Cardiac muscle cell (in vitro differentiated cells and primary cell): ENCODE measurements around the gene ADRA2C. TPM values are rescaled to one million over a fixed set of nuclear protein-coding genes. Genes with fewer than 3 reads are reported as not detected.

Source experiments
- DNase-seq, 2 donors: peaks; one replicate each; pipeline versions ENCODE4 v3.0.0 to v3.0.0-alpha.2; 2010 to 2017; ENCODE audit warnings: low read depth in 1 of 2, low spot score in 1 of 2
- H3K27ac ChIP-seq: fragments of 200-600 bp; sonication (generic); 2 replicates; pipeline ENCODE4 v1.5.1; 2016
- H3K27me3 ChIP-seq: fragments of 200-600 bp; sonication (generic); 2 replicates; pipeline ENCODE4 v1.6.0; 2016; ENCODE audit warnings: control low read depth
- H3K36me3 ChIP-seq: fragments of 200-600 bp; sonication (generic); 2 replicates; pipeline ENCODE4 v1.5.1; 2016; ENCODE audit warnings: control low read depth
- H3K4me1 ChIP-seq: fragments of 200-600 bp; sonication (generic); 2 replicates; pipeline ENCODE4 v1.8.1; 2017; ENCODE audit warnings: low read depth, mild to moderate bottlenecking, mixed run types
- H3K4me3 ChIP-seq: fragments of 200-600 bp; sonication (generic); 2 replicates; pipeline ENCODE4 v1.5.1; 2016; ENCODE audit warnings: mild to moderate bottlenecking
- H3K9me3 ChIP-seq: fragments of 200-600 bp; sonication (generic); 2 replicates; pipeline ENCODE4 v1.5.1; 2017; ENCODE audit warnings: low read depth, mild to moderate bottlenecking, control low read depth
- polyA plus RNA-seq: library from polyadenylated mRNA; unstranded; fragments of >200 nt; fragmentation: Nextera tagmentation; extraction: Ambion mirVana; gene quantifications from 2 replicates; pipeline ENCODE4 v1.2.1, GENCODE V29; 2016
- total RNA-seq: library from RNA; depleted of rRNA; stranded (reverse); fragments of >200 nt; gene quantifications from 2 replicates; pipeline ENCODE4 v1.2.3, GENCODE V29; 2016
- TF ChIP-seq, protein P1 (sequence below): IDR thresholded peaks from 2 replicates; pipeline ENCODE4 v1.5.1; 2012; ENCODE audit warnings: low read depth, mild to moderate bottlenecking, low read length

ADRA2C gene
- 8.5 and 11.4 TPM in 2 replicates for total RNA-seq
- 6.5 and 8.6 TPM in 2 replicates for polyA plus RNA-seq

DNA sequence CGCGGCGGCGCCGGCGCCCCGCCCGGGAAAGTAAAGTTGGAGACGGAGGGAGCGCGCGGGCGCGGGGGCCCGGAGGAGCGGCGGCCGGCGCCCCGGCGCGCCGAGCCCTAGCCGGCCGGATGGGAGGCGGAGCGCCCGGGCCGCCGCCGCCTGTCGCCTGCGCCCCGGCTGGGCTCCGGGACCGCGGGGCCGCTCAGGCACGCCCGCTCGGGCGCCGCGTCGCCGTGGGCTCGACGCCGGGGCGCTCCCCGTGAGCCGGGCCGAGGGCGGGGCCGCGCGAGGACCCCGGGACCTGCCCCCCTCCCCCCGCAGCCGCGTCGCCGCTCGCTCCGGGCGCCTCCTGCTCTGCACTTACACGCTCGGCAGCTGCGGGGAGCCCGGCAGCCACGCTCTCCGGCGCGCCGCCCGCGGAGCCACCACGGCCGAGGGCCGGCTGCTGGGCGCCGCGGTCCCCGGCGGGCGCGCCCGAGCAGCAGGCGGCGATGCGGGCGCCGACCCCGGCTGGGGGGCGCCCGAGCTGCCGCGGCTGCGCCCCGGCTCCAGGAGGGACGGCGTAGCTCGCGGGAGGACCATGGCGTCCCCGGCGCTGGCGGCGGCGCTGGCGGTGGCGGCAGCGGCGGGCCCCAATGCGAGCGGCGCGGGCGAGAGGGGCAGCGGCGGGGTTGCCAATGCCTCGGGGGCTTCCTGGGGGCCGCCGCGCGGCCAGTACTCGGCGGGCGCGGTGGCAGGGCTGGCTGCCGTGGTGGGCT, at the start of gene ADRA2C:
Gene ADRA2C, plus strand, starts transcription at position 350 of the 749 bp plus-strand sequence. Its CDS starts 222 bp downstream, at position 572.
- Histone ChIP-seq H3K4me1 (no peaks in the 10 kb centered on the region), H3K27ac (no peak within 1 kb of the TSS), H3K36me3 (no peaks in the 10 kb centered on the region), H3K9me3 (no peaks in the 10 kb centered on the region), H3K27me3 (peaks cover 25% of the 10 kb centered on the region), H3K4me3 (peak within 1 kb of the TSS; percentile 26)
- peak; percentile 12 to 77 for DNase-seq
- TF ChIP-seq, protein P1, sequence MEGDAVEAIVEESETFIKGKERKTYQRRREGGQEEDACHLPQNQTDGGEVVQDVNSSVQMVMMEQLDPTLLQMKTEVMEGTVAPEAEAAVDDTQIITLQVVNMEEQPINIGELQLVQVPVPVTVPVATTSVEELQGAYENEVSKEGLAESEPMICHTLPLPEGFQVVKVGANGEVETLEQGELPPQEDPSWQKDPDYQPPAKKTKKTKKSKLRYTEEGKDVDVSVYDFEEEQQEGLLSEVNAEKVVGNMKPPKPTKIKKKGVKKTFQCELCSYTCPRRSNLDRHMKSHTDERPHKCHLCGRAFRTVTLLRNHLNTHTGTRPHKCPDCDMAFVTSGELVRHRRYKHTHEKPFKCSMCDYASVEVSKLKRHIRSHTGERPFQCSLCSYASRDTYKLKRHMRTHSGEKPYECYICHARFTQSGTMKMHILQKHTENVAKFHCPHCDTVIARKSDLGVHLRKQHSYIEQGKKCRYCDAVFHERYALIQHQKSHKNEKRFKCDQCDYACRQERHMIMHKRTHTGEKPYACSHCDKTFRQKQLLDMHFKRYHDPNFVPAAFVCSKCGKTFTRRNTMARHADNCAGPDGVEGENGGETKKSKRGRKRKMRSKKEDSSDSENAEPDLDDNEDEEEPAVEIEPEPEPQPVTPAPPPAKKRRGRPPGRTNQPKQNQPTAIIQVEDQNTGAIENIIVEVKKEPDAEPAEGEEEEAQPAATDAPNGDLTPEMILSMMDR = no peak

- DNase-seq = no peak
- H3K27ac ChIP-seq = no peak overlapping the region
- H3K36me3 ChIP-seq = no peaks in the 10 kb centered on the region
- TF ChIP-seq, protein P1 = no peak
- no peak overlapping the region for H3K4me3 ChIP-seq
- no peaks in the 10 kb centered on the region for H3K9me3 ChIP-seq
- H3K4me1 ChIP-seq = no peaks in the 10 kb centered on the region
- no peaks in the 10 kb centered on the region for H3K27me3 ChIP-seq
Measured at GRCh38 chr4:3716631-3717235, 49.5 kb upstream of the ADRA2C start.

DNA sequence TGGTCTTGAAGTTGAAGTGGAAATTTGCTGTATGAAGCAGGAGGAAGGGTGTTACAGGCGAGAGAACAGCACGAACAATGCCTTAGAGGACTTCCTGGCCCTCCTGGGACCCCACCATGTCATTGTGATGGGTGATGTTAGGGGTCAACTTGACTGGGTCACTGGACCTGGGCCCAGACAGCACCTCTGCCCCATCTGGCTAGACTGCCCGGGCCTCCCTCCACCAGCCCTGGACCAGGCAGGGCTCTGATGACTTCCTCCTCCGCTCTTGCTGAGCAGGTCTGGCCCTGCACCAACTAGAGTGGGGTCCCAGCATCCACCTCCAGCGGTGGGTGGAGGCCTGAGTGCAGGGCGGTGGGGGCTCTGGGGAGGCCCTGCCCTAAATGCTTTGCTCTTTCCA, 48.9 kb upstream of the ADRA2C start:
- Histone ChIP-seq H3K9me3 (no peaks in the 10 kb centered on the region), H3K36me3 (no peaks in the 10 kb centered on the region), H3K27ac (no peak overlapping the region), H3K27me3 (no peaks in the 10 kb centered on the region), H3K4me3 (no peak overlapping the region), H3K4me1 (no peaks in the 10 kb centered on the region)
- DNase-seq = no peak
- TF ChIP-seq, protein P1 = no peak

GRCh38 chr4:3718462-3718861, 47.7 kb upstream of the ADRA2C start:
- H3K4me1 ChIP-seq = no peaks in the 10 kb centered on the region
- H3K27ac ChIP-seq = no peak overlapping the region
- DNase-seq = no peak
- no peaks in the 10 kb centered on the region for H3K9me3 ChIP-seq
- H3K36me3 ChIP-seq = no peaks in the 10 kb centered on the region
- H3K27me3 ChIP-seq = peaks cover 9% of the 10 kb centered on the region
- TF ChIP-seq, protein P1 = no peak
- no peak overlapping the region for H3K4me3 ChIP-seq

- no peak for DNase-seq
- TF ChIP-seq, protein P1 = no peak
- Histone ChIP-seq H3K27ac (no peak overlapping the region), H3K4me1 (no peaks in the 10 kb centered on the region), H3K9me3 (no peaks in the 10 kb centered on the region), H3K27me3 (peaks cover 17% of the 10 kb centered on the region), H3K36me3 (no peaks in the 10 kb centered on the region), H3K4me3 (no peak overlapping the region)
Measured at GRCh38 chr4:3719191-3719590, 47.0 kb upstream of the ADRA2C start.
